KMS-11 (cell line): ENCODE results near the gene HRK.

Source experiments
- H2AFZ ChIP-seq: fragments of 200-600 bp; sonication (generic); 2 replicates; pipeline ENCODE4 v1.6.1; 2016; ENCODE audit warnings: antibody characterized with exemption, mixed run types, low read depth
- H3K27ac ChIP-seq: fragments of 200-600 bp; sonication (generic); 2 replicates; pipeline ENCODE4 v1.6.1; 2016; ENCODE audit warnings: mild to moderate bottlenecking, mixed run types
- H3K27me3 ChIP-seq: fragments of 200-600 bp; sonication (generic); 2 replicates; pipeline ENCODE4 v1.6.1; 2017; ENCODE audit warnings: mild to moderate bottlenecking, low read depth, mixed run types, moderate library complexity; ENCODE audit not compliant: insufficient read depth
- H3K36me3 ChIP-seq: fragments of 200-600 bp; sonication (generic); 2 replicates; pipeline ENCODE4 v1.6.1; 2017; ENCODE audit warnings: mild to moderate bottlenecking, mixed run types; ENCODE audit not compliant: insufficient read depth
- H3K4me1 ChIP-seq: fragments of 200-600 bp; sonication (generic); 2 replicates; pipeline ENCODE4 v1.6.1; 2016; ENCODE audit warnings: mild to moderate bottlenecking, low read depth, mixed run types; ENCODE audit not compliant: poor library complexity, severe bottlenecking
- H3K4me2 ChIP-seq: fragments of 200-600 bp; sonication (generic); 2 replicates; pipeline ENCODE4 v1.7.0; 2016; ENCODE audit warnings: mild to moderate bottlenecking, mixed run types
- H3K4me3 ChIP-seq: fragments of 200-600 bp; sonication (generic); IDR thresholded peaks from 2 replicates; pipeline ENCODE4 v1.6.1; 2017; ENCODE audit warnings: low read depth, low read length, mixed read lengths; ENCODE audit not compliant: insufficient read depth
- H3K79me2 ChIP-seq: fragments of 200-600 bp; sonication (generic); 2 replicates; pipeline ENCODE4 v1.6.1; 2016; ENCODE audit warnings: low read depth, mixed run types; ENCODE audit not compliant: insufficient read depth
- H3K9ac ChIP-seq: fragments of 200-600 bp; sonication (generic); 2 replicates; pipeline ENCODE4 v1.6.1; 2016; ENCODE audit warnings: mild to moderate bottlenecking, mixed run types
- H4K20me1 ChIP-seq: fragments of 200-600 bp; sonication (generic); 2 replicates; pipeline ENCODE4 v1.6.1; 2016; ENCODE audit warnings: mild to moderate bottlenecking, mixed run types; ENCODE audit not compliant: insufficient read depth
- CTCF ChIP-seq: fragments of 200-600 bp; sonication (generic); conservative IDR thresholded peaks from 2 replicates; pipeline ENCODE4 v1.6.1; 2017; ENCODE audit warnings: low read depth, mild to moderate bottlenecking, antibody characterized with exemption, low read length, moderate library complexity, mixed read lengths

The HRK gene

GRCh38 chr12:116838365-116838764 lies 42.9 kb downstream of the HRK start:
- Histone ChIP-seq H3K4me2 (no peak overlapping the region), H3K4me3 (no peak overlapping the region), H3K79me2 (no peaks in the 10 kb centered on the region), H4K20me1 (no peaks in the 10 kb centered on the region), H3K4me1 (no peaks in the 10 kb centered on the region), H3K27me3 (no peaks in the 10 kb centered on the region), H3K27ac (no peak overlapping the region), H3K36me3 (no peaks in the 10 kb centered on the region), H2AFZ (no peak overlapping the region), H3K9ac (no peak overlapping the region)
- no peak for TF ChIP-seq CTCF

- H3K79me2 ChIP-seq = no peaks in the 10 kb centered on the region
- H3K4me2 ChIP-seq = no peak overlapping the region
- no peaks in the 10 kb centered on the region for H3K4me1 ChIP-seq
- no peaks in the 10 kb centered on the region for H3K36me3 ChIP-seq
- H3K27ac ChIP-seq = no peak overlapping the region
- H3K9ac ChIP-seq = no peak overlapping the region
- H4K20me1 ChIP-seq = no peaks in the 10 kb centered on the region
- no peak for TF ChIP-seq CTCF
- no peaks in the 10 kb centered on the region for H3K27me3 ChIP-seq
- H3K4me3 ChIP-seq = no peak overlapping the region
- no peak overlapping the region for H2AFZ ChIP-seq
Measured at GRCh38 chr12:116837097-116837496, 44.1 kb downstream of the HRK start.

GRCh38 chr12:116835484-116835883 lies 45.8 kb downstream of the HRK start:
- no peaks in the 10 kb centered on the region for H3K79me2 ChIP-seq
- no peaks in the 10 kb centered on the region for H4K20me1 ChIP-seq
- no peak overlapping the region for H3K4me3 ChIP-seq
- no peaks in the 10 kb centered on the region for H3K27me3 ChIP-seq
- no peak for TF ChIP-seq CTCF
- no peaks in the 10 kb centered on the region for H3K36me3 ChIP-seq
- H3K4me2 ChIP-seq = no peak overlapping the region
- no peaks in the 10 kb centered on the region for H3K4me1 ChIP-seq
- H3K9ac ChIP-seq = no peak overlapping the region
- H3K27ac ChIP-seq = no peak overlapping the region
- no peak overlapping the region for H2AFZ ChIP-seq

- Histone ChIP-seq H2AFZ (no peak overlapping the region), H3K9ac (no peak overlapping the region), H3K4me2 (no peak overlapping the region), H3K4me1 (no peaks in the 10 kb centered on the region), H3K36me3 (no peaks in the 10 kb centered on the region), H3K79me2 (no peaks in the 10 kb centered on the region), H3K4me3 (no peak overlapping the region), H3K27ac (no peak overlapping the region), H3K27me3 (no peaks in the 10 kb centered on the region), H4K20me1 (no peaks in the 10 kb centered on the region)
- no peak for TF ChIP-seq CTCF
Measured at GRCh38 chr12:116833474-116833873, 47.8 kb downstream of the HRK start.

- no peaks in the 10 kb centered on the region for H3K27me3 ChIP-seq
- H3K4me1 ChIP-seq = no peaks in the 10 kb centered on the region
- H3K9ac ChIP-seq = no peak overlapping the region
- no peak overlapping the region for H3K4me2 ChIP-seq
- H4K20me1 ChIP-seq = no peaks in the 10 kb centered on the region
- H3K79me2 ChIP-seq = no peaks in the 10 kb centered on the region
- no peaks in the 10 kb centered on the region for H3K36me3 ChIP-seq
- H3K4me3 ChIP-seq = no peak overlapping the region
- no peak for TF ChIP-seq CTCF
- no peak overlapping the region for H3K27ac ChIP-seq
- no peak overlapping the region for H2AFZ ChIP-seq
Measured at GRCh38 chr12:116832353-116832752, 48.9 kb downstream of the HRK start.
